ENCODE data around the gene RIMBP2.

RIMBP2 gene

DNA sequence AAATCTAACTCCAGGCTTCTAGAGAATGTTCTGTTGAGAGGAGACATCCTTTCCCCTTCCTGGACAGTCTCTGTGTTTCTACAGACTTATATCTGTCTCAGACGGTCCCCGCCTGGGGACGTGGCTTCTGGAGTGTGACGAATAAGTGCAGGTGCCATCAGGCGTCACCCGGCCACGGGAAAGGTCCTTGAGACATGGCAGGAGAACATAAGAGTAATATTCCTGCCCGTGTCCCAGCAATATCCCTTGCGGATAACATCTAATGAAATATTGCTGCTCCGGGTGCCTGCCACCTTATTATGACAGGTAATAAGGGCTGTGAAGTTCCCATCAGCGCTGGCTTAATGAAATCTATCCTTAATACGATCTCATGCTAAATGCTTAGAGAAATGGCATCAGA lies 238.8 kb downstream of the RIMBP2 start:
- no peak for DNase-seq

DNA sequence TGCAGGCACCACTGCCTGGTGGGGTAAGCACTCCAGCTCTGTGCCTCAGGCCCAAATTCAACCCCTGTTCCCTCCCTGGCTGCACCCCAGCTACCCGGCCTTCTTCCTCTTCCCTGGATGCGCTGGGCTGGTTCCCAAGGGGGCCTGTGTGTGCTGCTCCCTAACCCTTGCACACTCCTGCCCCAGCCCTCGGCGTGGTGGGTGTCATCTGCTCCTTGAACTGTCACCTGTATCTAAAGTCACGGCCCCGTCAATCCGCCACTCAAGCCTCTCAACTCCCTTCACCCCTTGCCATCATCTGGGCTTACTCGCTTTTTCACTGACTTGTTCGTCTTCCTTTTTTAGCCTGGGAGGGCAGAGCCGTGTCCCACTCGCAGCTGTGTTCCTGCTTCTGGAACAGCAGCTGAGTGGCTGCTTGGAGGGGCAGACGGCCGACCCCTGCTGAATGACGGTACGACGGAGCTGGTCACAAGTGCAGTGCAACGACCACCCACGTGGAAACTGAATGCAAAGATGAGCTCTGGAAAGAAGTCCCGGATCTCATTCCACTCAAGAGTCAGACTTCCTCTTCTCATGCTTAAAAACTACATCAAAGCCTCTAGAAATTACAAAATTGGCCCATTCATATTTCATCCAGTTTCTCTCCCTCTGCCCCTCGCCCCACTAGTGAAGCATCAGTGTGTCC lies 239.5 kb downstream of the RIMBP2 start:
- DNase-seq, result no peak

DNA sequence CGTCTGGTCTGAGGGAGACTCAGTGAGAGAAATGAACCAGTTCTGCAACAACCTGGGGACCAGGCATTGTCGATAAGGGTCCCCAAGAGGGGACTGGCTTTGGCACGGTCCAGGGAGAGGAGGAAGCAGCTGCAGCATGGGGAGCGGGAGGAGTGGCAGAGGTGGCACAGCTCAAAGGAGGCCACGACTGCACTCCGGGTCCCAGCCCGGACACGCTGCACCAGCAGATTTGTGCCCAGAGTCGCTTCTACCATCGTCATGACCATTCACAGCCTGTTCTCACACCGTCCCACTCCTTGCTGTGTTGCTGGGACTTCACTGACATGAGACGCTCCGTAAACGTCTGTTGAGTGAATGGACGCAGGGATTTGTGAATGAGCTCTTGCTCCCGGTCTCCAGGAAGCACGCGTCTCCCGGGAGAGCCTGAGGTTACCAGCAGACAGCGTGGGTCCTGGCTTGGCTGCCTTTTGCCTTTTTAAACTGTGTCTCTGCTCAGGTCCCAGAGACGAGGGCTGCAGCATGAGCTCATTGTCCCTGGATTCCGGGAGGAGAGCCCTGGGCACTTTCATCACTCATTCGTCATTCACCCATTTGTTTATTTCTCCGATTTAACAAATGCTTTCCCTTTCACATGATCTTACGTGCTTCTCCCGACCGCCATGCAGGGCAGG lies 241.4 kb downstream of the RIMBP2 start:
- no peak for DNase-seq

DNA sequence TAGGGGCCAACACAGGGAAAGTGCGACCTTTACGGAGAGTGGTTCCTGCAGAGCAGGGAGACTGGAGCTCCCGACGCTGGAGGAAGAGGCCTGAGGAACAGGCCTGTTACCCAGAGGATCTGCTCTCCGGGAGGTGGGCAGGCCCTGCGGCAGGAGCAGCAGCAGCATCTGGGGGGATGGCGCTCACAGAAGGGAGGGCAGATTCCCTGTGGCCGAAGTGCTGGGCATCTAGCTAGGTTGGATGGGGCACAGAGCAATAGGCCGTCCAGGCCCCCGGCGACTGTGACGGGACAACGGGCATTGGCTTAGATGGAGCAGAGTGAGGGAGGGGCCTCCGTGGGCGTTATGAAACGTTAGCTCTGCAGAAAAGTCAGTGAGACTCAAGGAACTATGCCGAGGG lies 242.8 kb downstream of the RIMBP2 start:
- DNase-seq, result no peak

DNA sequence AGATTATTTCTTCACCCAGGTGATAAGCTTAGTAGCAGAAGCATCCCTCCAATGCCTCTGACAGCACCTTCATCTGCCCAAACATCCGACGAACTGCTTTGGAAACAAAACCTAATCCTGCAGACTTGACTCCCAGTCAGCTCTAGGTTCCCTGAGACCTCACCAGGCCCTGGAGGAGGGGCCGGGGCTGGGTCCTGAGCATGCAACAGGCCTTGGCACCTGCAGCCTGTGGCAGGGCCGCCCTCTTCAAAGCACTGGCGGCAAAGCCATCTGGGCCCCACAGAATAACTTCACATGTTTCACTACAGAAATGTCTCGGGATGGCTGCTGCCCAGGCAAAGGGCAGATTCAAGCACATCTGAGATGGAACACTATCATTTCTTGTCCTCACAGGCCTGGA lies 245.1 kb downstream of the RIMBP2 start:
- no peak for DNase-seq

DNA sequence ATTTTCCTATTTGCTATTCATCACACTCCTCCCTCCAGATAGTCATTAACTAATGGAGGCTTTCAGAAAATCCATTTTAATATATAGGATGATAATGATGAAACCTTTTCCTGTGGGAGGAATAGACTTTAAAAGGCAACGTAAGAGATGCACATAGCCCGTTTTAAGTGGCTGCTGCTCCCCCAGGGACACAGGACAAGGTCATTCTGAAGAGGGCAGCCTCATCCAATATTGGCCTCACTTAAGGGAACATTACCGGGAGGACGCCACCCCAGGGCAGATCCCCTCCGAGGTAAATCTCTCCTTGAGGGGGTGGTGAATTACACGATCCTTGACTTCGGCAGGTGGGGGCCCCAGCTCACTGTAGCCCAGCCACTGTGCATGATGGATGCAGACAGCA lies 246.5 kb downstream of the RIMBP2 start:
- no peak for DNase-seq

DNA sequence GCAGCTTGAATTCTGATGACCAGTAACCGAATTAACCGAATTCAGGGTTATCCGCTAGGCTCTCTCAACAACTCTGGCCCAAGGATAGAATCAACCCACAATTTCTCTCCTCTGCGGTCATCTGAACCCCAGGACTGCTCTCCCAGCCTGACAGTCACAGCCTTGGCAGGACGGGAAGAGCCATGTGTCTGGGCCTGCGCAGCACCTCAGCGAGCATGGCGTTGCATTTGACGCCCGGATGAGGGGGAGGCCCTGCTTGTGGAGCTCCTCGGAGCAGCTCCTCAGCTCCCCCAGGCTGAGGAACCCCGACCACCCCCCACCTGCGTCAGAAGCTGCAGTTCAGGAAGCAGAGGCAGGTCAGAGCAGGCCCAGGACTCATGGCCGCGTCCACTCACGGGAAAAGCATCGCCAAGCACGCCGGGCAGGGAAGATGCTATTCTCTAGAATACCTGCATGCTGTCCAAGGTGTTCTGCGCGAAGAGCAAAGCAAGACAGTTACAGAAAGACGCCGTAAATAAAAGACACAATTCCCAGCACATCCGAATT lies 247.3 kb downstream of the RIMBP2 start:
- no peak for DNase-seq

DNA sequence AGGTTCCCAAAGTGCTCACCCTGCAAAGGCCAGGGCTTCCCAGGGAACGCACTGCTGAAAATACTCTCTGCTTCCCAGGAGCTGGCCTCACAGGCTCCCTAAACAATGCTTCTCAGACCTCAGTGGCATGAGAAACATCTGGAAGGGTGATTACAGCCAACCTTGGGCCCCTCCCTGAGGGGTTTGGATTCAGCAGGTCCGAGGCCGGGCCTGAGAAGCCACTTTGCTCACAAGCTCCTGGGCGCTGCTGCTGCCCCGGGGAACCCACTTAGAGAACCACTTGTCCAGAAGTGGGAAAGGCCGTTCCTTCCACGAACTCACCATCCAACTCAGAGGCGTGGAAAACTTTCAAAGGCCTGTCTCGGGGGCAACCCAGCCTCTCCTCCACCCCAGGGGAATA lies 247.9 kb downstream of the RIMBP2 start:
- no peak for DNase-seq

DNA sequence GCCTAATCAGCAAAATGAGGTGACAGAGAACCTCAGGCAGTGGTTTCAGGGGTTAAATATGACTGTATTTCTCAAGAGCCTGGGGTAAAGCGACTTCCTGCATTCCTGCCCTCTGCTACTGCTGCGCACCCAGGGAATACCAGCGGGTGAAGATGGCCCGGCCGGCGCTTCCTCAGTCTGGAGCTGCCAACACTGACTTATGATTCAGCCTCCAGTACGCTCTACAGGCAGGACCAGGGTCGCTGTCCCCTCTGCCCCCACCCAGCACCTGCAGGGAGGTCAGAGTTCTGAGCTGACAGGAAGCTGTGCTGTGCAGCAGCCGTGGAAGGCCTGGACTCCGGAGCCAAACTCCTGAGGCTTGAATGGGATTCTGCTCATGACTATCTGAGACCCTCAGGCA lies 250.5 kb downstream of the RIMBP2 start:
- DNase-seq, result no peak

DNA sequence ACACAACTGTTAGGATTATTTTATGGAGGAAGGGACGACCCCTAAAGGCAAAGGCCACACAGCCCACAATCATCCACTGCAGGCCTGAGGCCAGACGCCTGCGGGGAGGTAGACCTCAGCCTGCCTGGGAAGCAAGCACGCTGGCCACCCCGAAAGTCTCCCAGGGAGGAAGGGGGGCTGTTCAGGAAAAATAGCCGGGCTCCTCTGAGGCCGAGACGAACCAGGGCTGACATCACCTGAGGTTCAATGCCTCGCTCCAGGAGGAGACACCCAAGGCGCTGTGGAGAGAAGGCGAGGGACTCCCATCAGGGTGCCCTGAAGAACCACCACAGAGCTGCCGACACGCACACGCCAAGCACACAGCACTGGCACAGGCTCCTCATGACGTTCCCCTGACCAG lies 251.1 kb downstream of the RIMBP2 start:
- DNase-seq, result no peak

DNA sequence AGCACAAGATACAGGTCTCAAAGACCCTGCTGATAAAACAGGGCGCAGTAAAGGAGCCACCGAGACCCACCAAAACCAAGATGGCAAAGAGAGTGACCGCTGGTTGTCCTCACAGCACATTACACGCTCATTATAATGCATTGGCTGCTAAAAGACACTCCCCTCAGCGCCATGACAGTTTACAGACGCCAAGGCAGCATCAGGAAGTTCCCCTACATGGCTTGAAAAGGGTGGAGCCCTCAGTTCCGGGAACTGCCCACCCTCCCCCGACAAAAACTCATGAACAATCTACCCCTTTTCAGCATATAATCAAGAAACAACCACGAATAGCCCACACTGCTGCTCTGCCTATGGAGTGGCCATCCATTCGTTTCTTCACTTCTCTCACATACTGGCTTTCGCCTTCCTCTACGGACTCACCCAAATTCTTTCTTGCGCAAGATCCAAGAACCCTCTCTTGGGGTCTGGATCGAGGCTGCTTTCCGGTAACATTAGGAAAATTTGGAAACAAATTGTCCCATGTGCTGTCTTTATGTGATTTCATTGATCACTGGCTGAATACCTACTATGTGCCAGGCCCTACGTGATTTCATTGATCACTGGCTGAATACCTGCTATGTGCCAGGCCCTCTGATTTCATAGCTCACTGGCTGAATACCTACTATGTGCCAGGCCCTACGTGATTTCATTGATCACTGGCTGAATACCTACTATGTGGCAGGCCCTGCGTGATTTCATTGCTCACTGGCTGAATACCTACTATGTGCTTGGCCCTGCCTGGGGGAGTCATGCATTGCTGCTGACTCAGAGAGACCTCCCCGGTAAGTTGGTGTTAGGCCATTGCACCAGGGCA lies 252.1 kb downstream of the RIMBP2 start:
- no peak for DNase-seq

DNA sequence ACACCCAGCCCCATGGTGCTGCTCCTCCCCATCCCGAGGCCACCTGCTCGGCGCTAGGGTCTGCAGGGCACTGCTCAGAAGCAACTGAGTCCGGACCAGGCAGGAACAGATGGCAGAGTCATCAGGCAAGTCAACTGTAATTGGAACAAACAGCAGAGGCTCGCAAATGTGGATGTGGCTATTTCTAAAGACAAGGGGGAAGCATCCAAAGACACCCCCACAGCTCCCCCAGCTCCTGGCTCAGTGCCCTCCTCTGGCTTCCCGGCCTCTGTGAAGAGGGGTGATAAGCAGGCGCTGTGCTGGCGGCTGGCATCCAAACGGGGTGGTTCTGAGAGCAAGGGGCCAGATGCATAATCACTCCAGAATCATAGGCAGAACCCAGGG lies 252.8 kb downstream of the RIMBP2 start:
- DNase-seq, result no peak

DNA sequence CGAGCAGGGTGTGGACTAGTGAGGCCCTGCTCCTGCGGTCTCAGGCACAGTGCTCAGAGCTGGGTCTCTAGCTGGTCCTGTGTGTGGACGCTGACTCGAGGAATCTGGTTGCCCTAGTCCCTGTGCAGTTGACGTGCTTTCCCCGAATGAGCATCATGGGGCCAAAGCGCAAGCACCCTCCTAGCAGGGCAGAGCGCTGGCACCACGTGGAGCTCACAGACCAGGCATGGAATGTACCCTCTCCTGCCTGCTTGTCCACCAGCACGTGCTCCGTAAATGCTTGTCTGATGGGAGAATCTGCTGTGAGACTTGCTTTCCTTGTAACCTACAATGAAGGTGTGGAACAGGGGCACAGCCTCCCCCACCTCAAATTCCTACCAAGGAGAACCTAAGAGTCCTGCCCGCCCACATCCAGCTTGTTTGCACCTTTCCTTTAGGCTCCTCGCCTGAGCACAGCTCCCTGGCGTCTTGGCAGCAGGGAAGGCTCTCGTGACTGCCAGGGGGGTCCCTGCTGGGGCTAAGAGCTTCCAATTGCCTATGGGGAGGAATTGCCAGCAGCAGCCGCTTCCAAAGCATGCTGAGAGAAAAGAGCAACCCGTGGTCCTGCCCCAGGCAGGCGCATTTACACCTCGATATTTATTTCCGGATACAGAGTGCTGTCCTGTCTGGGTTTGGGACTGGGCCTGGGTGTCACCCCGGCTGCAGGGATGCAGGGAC lies 253.4 kb downstream of the RIMBP2 start:
- no peak for DNase-seq

DNA sequence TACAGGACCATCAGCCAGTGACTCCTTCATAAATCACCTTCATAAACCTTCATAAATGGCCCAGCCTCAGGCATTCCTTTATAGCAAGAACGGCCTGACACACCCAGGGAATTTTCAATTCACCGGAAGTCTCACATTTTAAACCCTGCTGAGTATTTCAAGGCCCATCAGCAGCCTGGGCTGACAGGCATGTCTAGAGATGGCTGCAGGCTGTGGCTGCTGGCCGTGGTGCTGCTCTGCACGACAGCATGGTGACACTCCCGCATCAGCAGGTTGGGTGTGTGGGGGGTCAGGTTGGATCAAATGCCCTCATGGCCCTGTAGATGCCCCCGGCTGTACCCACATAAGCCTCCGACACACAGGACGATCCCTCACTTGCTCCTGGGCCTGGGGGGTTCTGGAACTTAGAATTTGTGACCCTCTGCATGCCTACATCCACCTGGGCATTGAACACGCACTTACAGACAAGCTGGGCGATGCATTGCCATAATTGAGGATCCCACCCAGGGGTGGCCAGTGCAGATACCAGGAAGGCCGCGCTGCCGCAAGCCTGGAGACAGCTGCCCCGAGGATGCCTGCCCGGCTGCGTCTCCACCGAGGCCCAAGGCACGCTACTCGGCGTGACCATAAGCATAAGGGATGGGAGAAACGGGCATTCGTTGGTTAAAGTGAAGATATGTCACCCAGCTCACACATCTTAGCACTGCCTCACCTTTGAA lies 254.1 kb downstream of the RIMBP2 start:
- no peak for DNase-seq

DNA sequence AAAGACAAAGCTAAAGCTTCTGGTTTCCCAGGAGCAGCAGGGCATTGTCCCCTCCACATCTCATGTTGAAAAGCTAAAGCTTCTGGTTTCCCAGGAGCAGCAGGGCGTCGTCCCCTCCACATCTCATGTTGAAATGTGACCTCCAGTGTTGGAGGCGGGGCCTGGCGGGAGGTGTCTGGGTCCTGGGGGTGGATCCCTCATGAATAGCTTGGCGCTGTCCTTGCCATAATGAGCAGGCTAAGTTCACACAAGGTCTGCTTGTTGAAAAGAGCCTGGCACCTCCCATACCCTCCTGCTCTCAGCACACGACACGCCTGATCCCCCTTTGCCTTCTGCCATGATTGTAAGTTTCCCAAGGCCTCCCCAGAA lies 254.7 kb downstream of the RIMBP2 start:
- DNase-seq, result no peak

DNA sequence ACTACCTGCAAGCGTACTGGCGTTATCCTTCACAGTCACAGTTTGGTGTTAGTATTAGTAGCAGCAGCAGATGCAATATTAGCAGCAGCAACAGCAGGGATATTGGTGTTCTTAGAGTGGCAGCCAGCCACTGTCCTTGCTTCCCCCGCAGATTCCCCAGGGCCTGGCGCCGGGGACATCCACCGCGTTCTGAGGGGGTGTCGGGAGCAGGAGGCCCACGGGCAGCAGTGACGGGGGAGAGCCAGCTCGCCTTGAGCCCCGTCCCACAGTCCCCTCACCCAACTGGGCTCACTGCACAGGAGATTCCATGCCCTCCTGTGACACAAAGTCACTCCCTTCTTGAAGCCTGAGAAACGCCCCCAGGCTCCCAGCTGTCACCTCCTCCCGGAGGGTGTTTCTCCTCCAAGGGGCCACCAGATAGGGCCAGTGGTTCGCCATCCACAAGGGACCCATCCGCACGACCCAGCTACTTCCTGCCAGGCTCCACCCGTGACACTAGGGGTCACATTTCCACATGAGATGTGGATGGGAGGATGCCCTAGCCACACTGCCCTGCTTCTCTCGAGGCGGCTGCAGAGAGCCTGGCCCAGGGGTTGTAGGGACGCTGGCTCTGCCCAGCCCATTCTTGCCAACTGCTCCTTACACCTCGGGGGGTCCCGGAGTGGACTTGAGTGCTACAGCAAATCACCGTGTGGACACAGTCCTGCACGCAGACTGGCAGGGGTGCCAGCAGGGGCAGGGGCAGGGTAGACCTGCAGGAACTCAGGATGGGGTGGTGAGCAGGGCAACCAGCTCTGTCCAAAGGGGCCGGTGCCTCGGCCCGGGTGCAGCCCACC lies 255.3 kb downstream of the RIMBP2 start:
- no peak for DNase-seq

DNA sequence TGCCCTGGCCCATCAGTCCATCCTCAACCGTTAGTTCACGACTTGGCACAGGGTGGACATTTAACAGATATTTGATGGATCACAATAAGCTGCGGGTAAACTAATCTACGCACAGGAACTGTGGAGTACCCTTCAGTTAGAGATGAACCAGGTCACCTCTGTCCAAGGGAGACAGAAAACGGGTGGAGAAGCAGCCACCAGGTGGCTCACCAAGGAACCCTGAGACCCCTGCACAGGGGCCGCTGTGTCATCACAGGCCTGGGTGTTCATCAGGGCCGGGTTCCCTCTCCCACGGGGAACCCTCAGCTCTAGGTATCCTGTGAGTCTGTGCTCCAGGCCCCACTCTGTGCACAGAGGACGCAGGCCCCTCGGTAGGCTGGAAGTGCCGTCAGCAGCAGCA lies 256.2 kb downstream of the RIMBP2 start:
- DNase-seq, result no peak

DNA sequence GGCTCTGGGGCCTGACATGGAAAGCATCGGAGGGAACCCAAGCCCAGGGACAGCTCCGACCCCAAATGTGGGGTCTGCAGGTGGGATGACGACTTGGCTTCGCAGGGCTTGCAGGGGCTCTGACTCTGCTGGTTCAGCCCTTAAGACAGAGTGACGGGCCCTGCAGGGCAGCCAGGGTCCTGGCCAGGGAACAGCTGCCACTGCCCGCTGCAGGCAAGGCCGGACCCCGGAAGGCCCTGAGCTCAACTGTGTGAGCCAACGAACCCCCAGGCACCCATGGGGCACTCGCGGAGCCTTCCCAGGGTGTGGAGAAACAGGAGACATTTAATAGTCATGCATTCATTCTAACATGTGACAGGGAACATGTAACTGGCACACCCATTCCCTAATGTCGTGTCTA lies 257.8 kb downstream of the RIMBP2 start:
- no peak for DNase-seq

DNA sequence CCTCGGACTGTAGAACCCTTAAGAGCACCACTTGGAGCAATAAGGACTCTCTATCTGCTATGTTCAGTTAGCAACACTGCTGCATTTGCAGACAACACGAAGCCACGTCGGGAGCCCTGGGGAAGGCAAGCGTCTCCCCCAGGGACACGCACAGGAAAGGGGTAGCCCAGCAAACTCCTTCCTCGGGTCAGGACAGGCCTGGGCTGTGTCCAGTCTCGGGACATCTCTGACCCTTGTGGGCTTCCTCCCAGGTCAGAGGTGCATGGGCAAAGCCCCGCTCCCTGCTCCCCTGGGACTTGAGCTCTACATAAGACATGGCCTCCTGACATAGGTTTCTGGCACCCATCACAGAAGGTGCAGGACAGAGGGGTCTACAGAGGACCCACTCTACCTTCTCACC lies 258.9 kb downstream of the RIMBP2 start:
- no peak for DNase-seq

DNA sequence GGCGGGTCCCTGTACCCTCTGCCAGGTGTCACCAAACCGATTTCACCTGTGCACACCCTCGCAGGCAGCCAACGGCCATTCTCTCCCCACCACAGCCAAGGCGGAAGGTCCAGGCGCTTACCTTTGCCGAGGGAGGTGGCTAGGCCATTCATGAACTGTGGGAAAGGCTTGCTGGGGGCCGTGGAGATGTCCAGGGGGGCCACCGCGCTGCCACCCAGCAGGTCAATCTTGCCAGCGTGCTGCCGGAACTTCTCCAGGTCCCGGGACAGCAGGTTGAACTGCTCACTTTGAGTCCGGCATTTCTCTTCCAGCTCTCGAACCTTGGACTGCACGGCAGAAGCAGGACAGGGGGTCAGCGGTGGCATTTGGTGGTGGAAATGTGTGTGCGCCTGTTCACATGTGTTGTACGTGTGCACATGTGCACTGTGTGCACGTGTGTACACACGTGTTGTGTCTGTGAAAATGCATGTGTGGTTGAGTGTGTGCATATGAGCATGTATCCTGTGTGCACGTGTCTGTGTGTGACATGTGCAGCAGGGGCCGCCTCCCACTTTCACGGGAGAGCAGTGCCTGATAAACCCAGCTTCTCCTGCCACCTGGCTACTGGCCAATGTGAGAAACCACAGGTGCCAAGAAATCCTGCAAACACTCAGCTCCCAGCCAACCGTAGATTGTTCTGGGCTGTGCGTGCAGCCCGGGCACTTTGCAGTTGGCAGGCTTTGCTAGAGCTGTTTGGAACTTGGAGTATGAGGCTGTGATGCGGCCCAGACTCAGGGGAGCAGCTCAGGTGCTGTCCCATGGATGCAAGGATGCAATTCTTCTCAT lies 259.5 kb downstream of the RIMBP2 start:
- DNase-seq, result no peak

DNA sequence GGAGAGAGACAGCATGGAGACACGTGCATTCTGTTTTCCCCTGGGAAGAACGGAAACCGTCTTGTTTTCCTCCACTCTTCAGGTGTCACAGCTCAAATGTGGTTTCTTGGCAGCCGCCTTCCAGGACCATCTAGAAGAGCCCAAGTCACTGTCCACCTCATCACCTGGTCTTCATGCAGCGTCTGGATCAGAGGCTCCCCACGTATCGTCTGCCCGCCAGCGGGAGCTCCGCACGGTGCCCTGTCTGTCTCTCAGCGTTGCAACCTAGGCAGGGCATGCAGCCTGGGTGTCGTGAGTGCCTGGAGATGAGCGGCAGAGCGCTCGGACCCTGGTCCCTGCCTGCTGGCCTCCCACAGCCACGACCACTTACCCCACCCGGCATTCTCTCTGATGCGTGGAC lies 260.9 kb downstream of the RIMBP2 start:
- no peak for DNase-seq

Measured in NCI-H446 treated with DMSO at 0.1 percent for 48 hours (cell line).